Myocyte (in vitro differentiated cells): Measurements from ENCODE around the gene EP400. TPM values are rescaled to one million over a fixed set of nuclear protein-coding genes. Genes with fewer than 3 reads are reported as not detected.
A peak's percentile ranks its signal among the peaks of the same experiment; 100 is the strongest.

Source experiments
- DNase-seq: peaks from one replicate; pipeline ENCODE4 v3.0.0-alpha.2; 2012; ENCODE audit warnings: low read depth
- total RNA-seq: library from RNA; depleted of rRNA; stranded (reverse); fragments of >200 nt; gene quantifications from 2 replicates; pipeline ENCODE4 v1.2.3, GENCODE V29; 2014

Gene EP400
- total RNA-seq, 1 donor from 2014 or later = 9.4 TPM

GRCh38 chr12:132015686-132016430 lies 66.1 kb downstream of the EP400 start:
- no peak for DNase-seq

GRCh38 chr12:132018193-132018916 lies 68.6 kb downstream of the EP400 start:
- DNase-seq = peak; percentile 52

GRCh38 chr12:132019891-132020290 lies 70.1 kb downstream of the EP400 start:
- DNase-seq = no peak

- no peak for DNase-seq
Measured at GRCh38 chr12:132020292-132020691, 70.5 kb downstream of the EP400 start.

- no peak for DNase-seq
Measured at GRCh38 chr12:132021031-132021871, 71.5 kb downstream of the EP400 start.

- DNase-seq = no peak
Measured at GRCh38 chr12:132021965-132022364, 72.2 kb downstream of the EP400 start.

- DNase-seq = no peak
Measured at GRCh38 chr12:132023658-132024057, 73.9 kb downstream of the EP400 start.

GRCh38 chr12:132024758-132025157 lies 75.0 kb downstream of the EP400 start:
- no peak for DNase-seq

- DNase-seq = no peak
Measured at GRCh38 chr12:132025526-132025925, 75.8 kb downstream of the EP400 start.

- peak; percentile 85 for DNase-seq
Measured at GRCh38 chr12:132026061-132026795, 76.5 kb downstream of the EP400 start.

GRCh38 chr12:132026796-132027500 lies 77.2 kb downstream of the EP400 start:
- peak; percentile 57 for DNase-seq

GRCh38 chr12:132027636-132028035 lies 77.9 kb downstream of the EP400 start:
- no peak for DNase-seq

- no peak for DNase-seq
Measured at GRCh38 chr12:132028111-132028510, 78.4 kb downstream of the EP400 start.

- DNase-seq = no peak
Measured at GRCh38 chr12:132029503-132030300, 80.0 kb downstream of the EP400 start.

GRCh38 chr12:132030367-132031038 lies 80.8 kb downstream of the EP400 start:
- DNase-seq = no peak

- DNase-seq = peak; percentile 39
Measured at GRCh38 chr12:132033627-132034026, 83.9 kb downstream of the EP400 start.

- no peak for DNase-seq
Measured at GRCh38 chr12:132036063-132036683, 86.4 kb downstream of the EP400 start.

GRCh38 chr12:132040906-132041606 lies 91.3 kb downstream of the EP400 start:
- no peak for DNase-seq
